GM23338 (cell line): ENCODE data around the gene TMEM200A. TPM values are rescaled to one million over a fixed set of nuclear protein-coding genes. Genes with fewer than 3 reads are reported as not detected.

Source experiments
- ATAC-seq: fragments of 200-7000 bp; cut with Tn5 transposase; 3 replicates; pipeline ENCODE4 v1.9.1; 2020
- DNase-seq: peaks from one replicate; pipeline ENCODE4 v3.0.0-alpha.2; 2015; ENCODE audit warnings: low spot score
- H2AFZ ChIP-seq: fragments of 200-600 bp; sonication (generic); 2 replicates; pipeline ENCODE4 v1.8.0; 2016; ENCODE audit warnings: antibody characterized with exemption, mild to moderate bottlenecking, moderate library complexity
- H3F3A ChIP-seq: fragments of 200-600 bp; sonication (generic); replicated peaks from 2 replicates; pipeline ENCODE4 v1.8.0; 2017; ENCODE audit warnings: antibody characterized with exemption, mixed run types, low read depth
- H3K27ac ChIP-seq: fragments of 200-600 bp; sonication (generic); 2 replicates; pipeline ENCODE4 v1.6.1; 2016; ENCODE audit warnings: low read depth
- H3K27me3 ChIP-seq: fragments of 200-600 bp; sonication (generic); 2 replicates; pipeline ENCODE4 v1.8.0; 2016; ENCODE audit warnings: mild to moderate bottlenecking, mixed run types, moderate library complexity; ENCODE audit not compliant: insufficient read depth
- H3K36me3 ChIP-seq: fragments of 200-600 bp; sonication (generic); 2 replicates; pipeline ENCODE4 v1.8.0; 2016; ENCODE audit warnings: mild to moderate bottlenecking; ENCODE audit not compliant: insufficient read depth
- H3K4me1 ChIP-seq: fragments of 200-600 bp; sonication (generic); 2 replicates; pipeline ENCODE4 v1.8.0; 2016; ENCODE audit warnings: mild to moderate bottlenecking, moderate library complexity; ENCODE audit not compliant: insufficient read depth
- H3K4me2 ChIP-seq: fragments of 200-600 bp; sonication (generic); 2 replicates; pipeline ENCODE4 v1.7.1; 2017; ENCODE audit warnings: mixed run types
- H3K4me3 ChIP-seq: fragments of 200-600 bp; sonication (generic); 2 replicates; pipeline ENCODE4 v1.6.1; 2016; ENCODE audit warnings: mixed run types
- H3K79me2 ChIP-seq: fragments of 200-600 bp; sonication (generic); replicated peaks from 2 replicates; pipeline ENCODE4 v1.8.0; 2017; ENCODE audit warnings: mild to moderate bottlenecking; ENCODE audit not compliant: insufficient read depth
- H3K9me2 ChIP-seq: fragments of 200-600 bp; sonication (generic); 2 replicates; pipeline ENCODE4 v1.8.0; 2017; ENCODE audit not compliant: insufficient read depth
- H4K20me1 ChIP-seq: fragments of 200-600 bp; sonication (generic); replicated peaks from 2 replicates; pipeline ENCODE4 v1.8.0; 2017; ENCODE audit warnings: mild to moderate bottlenecking; ENCODE audit not compliant: insufficient read depth
- H3K27ac Mint-ChIP-seq: 2 replicates; pipeline ENCODE4 v1.8.0; 2020; ENCODE audit warnings: inconsistent platforms, mild to moderate bottlenecking, moderate library complexity, mixed read lengths
- H3K27me3 Mint-ChIP-seq: 3 replicates; pipeline ENCODE4 v1.8.0; 2022; ENCODE audit warnings: low read depth, mild to moderate bottlenecking, moderate library complexity, mixed read lengths, inconsistent platforms; ENCODE audit not compliant: insufficient read depth, poor library complexity
- H3K36me3 Mint-ChIP-seq: 3 replicates; pipeline ENCODE4 v1.8.0; 2021; ENCODE audit warnings: low read depth, mild to moderate bottlenecking, inconsistent platforms, moderate library complexity, mixed read lengths
- H3K4me1 Mint-ChIP-seq: 3 replicates; pipeline ENCODE4 v1.8.0; 2020; ENCODE audit warnings: mild to moderate bottlenecking, inconsistent platforms, mixed read lengths
- H3K4me3 Mint-ChIP-seq: 3 replicates; pipeline ENCODE4 v1.8.0; 2021; ENCODE audit warnings: moderate library complexity, mild to moderate bottlenecking, inconsistent platforms, mixed read lengths
- H3K9me3 Mint-ChIP-seq: 3 replicates; pipeline ENCODE4 v1.8.0; 2020; ENCODE audit warnings: moderate library complexity, mild to moderate bottlenecking, inconsistent platforms, mixed read lengths
- CREB1 ChIP-seq: fragments of 250-450 bp; sonication (Bioruptor Pico); IDR thresholded peaks from 2 replicates; pipeline ENCODE4 v1.5.0; 2020; ENCODE audit warnings: low read depth, mild to moderate bottlenecking, moderate library complexity
- ETS1 ChIP-seq: IDR thresholded peaks from 2 replicates; pipeline ENCODE4 v1.6.1; 2016; ENCODE audit warnings: antibody characterized with exemption
- EZH2phosphoT487 ChIP-seq: fragments of 200-600 bp; sonication (generic); IDR thresholded peaks from one replicate; pipeline ENCODE4 v1.8.1; 2018; ENCODE audit warnings: antibody characterized with exemption; ENCODE audit not compliant: unreplicated experiment
- JUNB ChIP-seq: IDR thresholded peaks from one replicate; pipeline ENCODE4 v1.6.1; 2016; ENCODE audit warnings: antibody characterized with exemption; ENCODE audit not compliant: unreplicated experiment
- NANOG ChIP-seq: IDR thresholded peaks from 2 replicates; pipeline ENCODE4 v1.6.1; 2016; ENCODE audit warnings: antibody characterized with exemption, borderline replicate concordance
- POLR2AphosphoS5 ChIP-seq: IDR thresholded peaks from 2 replicates; pipeline ENCODE4 v1.6.1; 2016; ENCODE audit warnings: antibody characterized with exemption, low read depth
- REST ChIP-seq: IDR thresholded peaks from one replicate; pipeline ENCODE4 v1.6.1; 2018; ENCODE audit warnings: antibody characterized with exemption; ENCODE audit not compliant: unreplicated experiment
- STAT1 ChIP-seq: IDR thresholded peaks from one replicate; pipeline ENCODE4 v1.6.1; 2016; ENCODE audit warnings: antibody characterized with exemption; ENCODE audit not compliant: unreplicated experiment
- ZNF114 ChIP-seq: fragments of 250-450 bp; sonication (Bioruptor Pico); IDR thresholded peaks from 2 replicates; pipeline ENCODE4 v1.5.0; 2020; ENCODE audit warnings: mild to moderate bottlenecking, moderate library complexity
- ZNF331 ChIP-seq: fragments of 250-450 bp; sonication (Bioruptor Pico); IDR thresholded peaks from 2 replicates; pipeline ENCODE4 v1.5.0; 2020; ENCODE audit warnings: low read depth, mild to moderate bottlenecking, moderate library complexity
- polyA plus RNA-seq: library from polyadenylated mRNA; unstranded; fragments of >200 nt; fragmentation: Nextera tagmentation; extraction: Ambion mirVana; gene quantifications from 2 replicates; pipeline ENCODE4 v1.2.1, GENCODE V29; 2016
- total RNA-seq: library from RNA; depleted of rRNA; stranded (reverse); fragments of >200 nt; shearing (Covaris generic); gene quantifications from 2 replicates; pipeline ENCODE4 v1.2.3, GENCODE V29; 2014
- TF ChIP-seq, protein P1 (sequence below): fragments of 250-450 bp; sonication (Bioruptor Pico); IDR thresholded peaks from 2 replicates; pipeline ENCODE4 v1.5.0; 2020; ENCODE audit warnings: mild to moderate bottlenecking, moderate library complexity

The TMEM200A gene
- total and polyA plus RNA-seq, 2 experiments from 2014 or later: 7.1 to 22.7 TPM

GRCh38 chr6:130355572-130355971, 10.2 kb upstream of the TMEM200A start:
- Mint-ChIP-seq H3K27ac (no peak overlapping the region), H3K9me3 (peaks cover 15% of the 10 kb centered on the region; the same call in 2 of the 3 replicates), H3K36me3 (peaks cover 20% of the 10 kb centered on the region), H3K4me3 (no peak overlapping the region), H3K27me3 (no peaks in the 10 kb centered on the region), H3K4me1 (peaks cover 2% of the 10 kb centered on the region; the same call in 2 of the 3 replicates)
- Histone ChIP-seq H3K4me3 (no peak overlapping the region), H2AFZ (no peak overlapping the region), H3K9me2 (no peaks in the 10 kb centered on the region), H3K27me3 (no peaks in the 10 kb centered on the region), H3K27ac (no peak overlapping the region), H3K4me2 (no peak overlapping the region), H3K79me2 (0 out of 2 replicates have a peak, but pooled peaks cover 9% of the 10 kb centered on the region), H3K4me1 (no peaks in the 10 kb centered on the region), H3F3A (no peaks in the 10 kb centered on the region), H4K20me1 (no peaks in the 10 kb centered on the region), H3K36me3 (no peaks in the 10 kb centered on the region)
- ATAC-seq: no peak
- no peak for DNase-seq
- TF ChIP-seq EZH2phosphoT487 (no peak), ZNF114 (CRISPR knock-in tag) (no peak), STAT1 (no peak), REST (no peak), CREB1 (CRISPR knock-in tag) (no peak), ETS1 (no peak), NANOG (no peak), JUNB (no peak), POLR2AphosphoS5 (no peak), ZNF331 (CRISPR knock-in tag) (no peak)
- TF ChIP-seq, protein P1, sequence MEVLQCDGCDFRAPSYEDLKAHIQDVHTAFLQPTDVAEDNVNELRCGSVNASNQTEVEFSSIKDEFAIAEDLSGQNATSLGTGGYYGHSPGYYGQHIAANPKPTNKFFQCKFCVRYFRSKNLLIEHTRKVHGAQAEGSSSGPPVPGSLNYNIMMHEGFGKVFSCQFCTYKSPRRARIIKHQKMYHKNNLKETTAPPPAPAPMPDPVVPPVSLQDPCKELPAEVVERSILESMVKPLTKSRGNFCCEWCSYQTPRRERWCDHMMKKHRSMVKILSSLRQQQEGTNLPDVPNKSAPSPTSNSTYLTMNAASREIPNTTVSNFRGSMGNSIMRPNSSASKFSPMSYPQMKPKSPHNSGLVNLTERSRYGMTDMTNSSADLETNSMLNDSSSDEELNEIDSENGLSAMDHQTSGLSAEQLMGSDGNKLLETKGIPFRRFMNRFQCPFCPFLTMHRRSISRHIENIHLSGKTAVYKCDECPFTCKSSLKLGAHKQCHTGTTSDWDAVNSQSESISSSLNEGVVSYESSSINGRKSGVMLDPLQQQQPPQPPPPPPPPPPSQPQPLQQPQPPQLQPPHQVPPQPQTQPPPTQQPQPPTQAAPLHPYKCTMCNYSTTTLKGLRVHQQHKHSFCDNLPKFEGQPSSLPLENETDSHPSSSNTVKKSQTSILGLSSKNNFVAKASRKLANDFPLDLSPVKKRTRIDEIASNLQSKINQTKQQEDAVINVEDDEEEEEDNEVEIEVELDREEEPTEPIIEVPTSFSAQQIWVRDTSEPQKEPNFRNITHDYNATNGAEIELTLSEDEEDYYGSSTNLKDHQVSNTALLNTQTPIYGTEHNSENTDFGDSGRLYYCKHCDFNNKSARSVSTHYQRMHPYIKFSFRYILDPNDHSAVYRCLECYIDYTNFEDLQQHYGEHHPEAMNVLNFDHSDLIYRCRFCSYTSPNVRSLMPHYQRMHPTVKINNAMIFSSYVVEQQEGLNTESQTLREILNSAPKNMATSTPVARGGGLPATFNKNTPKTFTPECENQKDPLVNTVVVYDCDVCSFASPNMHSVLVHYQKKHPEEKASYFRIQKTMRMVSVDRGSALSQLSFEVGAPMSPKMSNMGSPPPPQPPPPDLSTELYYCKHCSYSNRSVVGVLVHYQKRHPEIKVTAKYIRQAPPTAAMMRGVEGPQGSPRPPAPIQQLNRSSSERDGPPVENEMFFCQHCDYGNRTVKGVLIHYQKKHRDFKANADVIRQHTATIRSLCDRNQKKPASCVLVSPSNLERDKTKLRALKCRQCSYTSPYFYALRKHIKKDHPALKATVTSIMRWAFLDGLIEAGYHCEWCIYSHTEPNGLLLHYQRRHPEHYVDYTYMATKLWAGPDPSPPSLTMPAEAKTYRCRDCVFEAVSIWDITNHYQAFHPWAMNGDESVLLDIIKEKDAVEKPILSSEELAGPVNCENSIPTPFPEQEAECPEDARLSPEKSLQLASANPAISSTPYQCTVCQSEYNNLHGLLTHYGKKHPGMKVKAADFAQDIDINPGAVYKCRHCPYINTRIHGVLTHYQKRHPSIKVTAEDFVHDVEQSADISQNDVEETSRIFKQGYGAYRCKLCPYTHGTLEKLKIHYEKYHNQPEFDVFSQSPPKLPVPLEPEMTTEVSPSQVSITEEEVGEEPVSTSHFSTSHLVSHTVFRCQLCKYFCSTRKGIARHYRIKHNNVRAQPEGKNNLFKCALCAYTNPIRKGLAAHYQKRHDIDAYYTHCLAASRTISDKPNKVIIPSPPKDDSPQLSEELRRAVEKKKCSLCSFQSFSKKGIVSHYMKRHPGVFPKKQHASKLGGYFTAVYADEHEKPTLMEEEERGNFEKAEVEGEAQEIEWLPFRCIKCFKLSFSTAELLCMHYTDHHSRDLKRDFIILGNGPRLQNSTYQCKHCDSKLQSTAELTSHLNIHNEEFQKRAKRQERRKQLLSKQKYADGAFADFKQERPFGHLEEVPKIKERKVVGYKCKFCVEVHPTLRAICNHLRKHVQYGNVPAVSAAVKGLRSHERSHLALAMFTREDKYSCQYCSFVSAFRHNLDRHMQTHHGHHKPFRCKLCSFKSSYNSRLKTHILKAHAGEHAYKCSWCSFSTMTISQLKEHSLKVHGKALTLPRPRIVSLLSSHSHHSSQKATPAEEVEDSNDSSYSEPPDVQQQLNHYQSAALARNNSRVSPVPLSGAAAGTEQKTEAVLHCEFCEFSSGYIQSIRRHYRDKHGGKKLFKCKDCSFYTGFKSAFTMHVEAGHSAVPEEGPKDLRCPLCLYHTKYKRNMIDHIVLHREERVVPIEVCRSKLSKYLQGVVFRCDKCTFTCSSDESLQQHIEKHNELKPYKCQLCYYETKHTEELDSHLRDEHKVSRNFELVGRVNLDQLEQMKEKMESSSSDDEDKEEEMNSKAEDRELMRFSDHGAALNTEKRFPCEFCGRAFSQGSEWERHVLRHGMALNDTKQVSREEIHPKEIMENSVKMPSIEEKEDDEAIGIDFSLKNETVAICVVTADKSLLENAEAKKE (CRISPR knock-in tag): no peak
